ENCODE data around the gene SEMA6D.
"Not testable (repeated sequence)": the region's sequence is repeated elsewhere in the genome, so short reads cannot be mapped to it uniquely, and the experiment has no call there.

Gene SEMA6D

DNA sequence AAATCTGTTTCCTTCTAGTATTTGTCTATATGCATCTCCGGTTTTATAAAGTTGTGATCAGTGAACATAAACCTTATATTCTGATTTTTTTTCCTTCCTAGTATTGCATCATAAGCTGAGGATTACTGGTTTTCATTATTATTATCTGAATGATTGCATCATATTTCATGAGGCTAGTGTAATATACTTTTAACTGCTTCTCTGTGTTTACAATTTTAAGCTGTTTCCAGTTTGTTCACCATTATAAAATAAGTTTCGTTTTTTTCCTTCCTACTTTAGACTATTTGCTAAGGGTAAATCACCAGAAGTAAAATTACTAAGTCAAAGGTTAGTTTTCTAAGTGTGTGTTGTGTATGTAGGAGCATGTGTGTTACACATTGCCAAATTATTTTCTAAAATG, 20.2 kb downstream of the SEMA6D start:
- Histone ChIP-seq H3K14ac (ENCODE audit: low read length in 2 of 2) (no peak overlapping the region), H3K4me2 (ENCODE audit: low read length, poor library complexity, severe bottlenecking) (no peak overlapping the region), H2AFZ (ENCODE audit: low read depth, low read length) (no peak overlapping the region), H3K27me3 (ENCODE audit: control insufficient read depth in 1 of 2, insufficient read depth in 1 of 2, low read length in 2 of 2) (no peaks in the 10 kb centered on the region), H2AK5ac (ENCODE audit: low read length, severe bottlenecking) (no peak overlapping the region), H4K8ac (ENCODE audit: low read length) (no peak overlapping the region), H3K36me3 (ENCODE audit: control insufficient read depth in 1 of 2, insufficient read depth in 2 of 2, low read depth in 1 of 2, low read length in 2 of 2) (no peaks in the 10 kb centered on the region), H2BK5ac (ENCODE audit: low read depth, low read length, poor library complexity, severe bottlenecking) (no peak overlapping the region), H3K4me1 (ENCODE audit: control insufficient read depth, insufficient read depth, low read depth, low read length) (no peaks in the 10 kb centered on the region), H3K9me3 (ENCODE audit: control insufficient read depth, low read length) (no peaks in the 10 kb centered on the region), H3K9ac (ENCODE audit: low read length) (no peak overlapping the region), H4K91ac (ENCODE audit: low read length) (no peak overlapping the region), H3K27ac (ENCODE audit: low read length, poor library complexity, severe bottlenecking) (no peak overlapping the region), H3K4ac (ENCODE audit: low read depth in 1 of 2, low read length in 2 of 2) (no peak overlapping the region), H3K4me3 (ENCODE audit: insufficient read depth in 1 of 2, low read depth in 1 of 2, low read length in 2 of 2) (no peak overlapping the region), H3K23ac (ENCODE audit: low read length in 2 of 2) (no peak overlapping the region), H2BK12ac (ENCODE audit: low read length in 2 of 2) (no peak overlapping the region), H3K79me1 (replicated peaks; ENCODE audit: low read length, poor library complexity, severe bottlenecking) (no peaks in the 10 kb centered on the region), H2BK15ac (ENCODE audit: low read depth, poor library complexity, severe bottlenecking) (no peak overlapping the region), H3K18ac (ENCODE audit: low read depth in 1 of 2, low read length in 2 of 2) (no peak overlapping the region), H2BK120ac (ENCODE audit: low read depth, low read length) (no peak overlapping the region)
- DNase-seq: peak; percentile 37
- WGBS: no CpG with 5 or more reads among the region's 2 CpGs

DNA sequence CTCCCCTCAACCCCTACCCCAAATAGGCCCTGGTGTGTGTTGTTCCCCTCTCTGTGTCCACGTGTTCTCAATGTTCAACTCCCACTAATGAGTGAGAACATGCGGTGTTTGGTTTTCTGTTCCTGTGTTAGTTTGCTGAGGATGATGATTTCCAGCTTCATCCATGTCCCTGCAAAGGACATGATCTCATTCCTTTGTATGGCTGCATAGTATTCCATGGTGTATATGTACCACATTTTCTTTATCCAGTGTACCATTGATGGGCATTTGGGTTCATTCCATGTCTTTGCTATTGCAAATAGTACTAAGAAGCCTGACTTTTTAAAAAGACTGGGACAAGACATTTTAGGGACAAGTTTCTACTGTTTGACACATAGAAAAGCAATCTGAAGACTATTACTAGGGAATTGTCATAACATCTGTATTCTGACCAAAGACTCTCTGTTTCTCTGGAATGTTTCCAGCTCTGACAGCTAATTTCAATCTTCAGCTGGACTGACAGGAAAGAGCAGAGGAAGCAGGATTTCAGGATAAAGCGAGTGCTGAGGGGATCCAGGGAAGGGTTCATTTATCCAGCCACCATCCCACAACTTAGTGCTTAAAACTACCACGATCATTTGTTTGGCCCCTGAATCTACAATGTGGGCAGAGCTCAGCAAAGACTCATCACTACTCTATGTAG, 21.0 kb downstream of the SEMA6D start:
- not testable (repeated sequence) for DNase-seq; H3K27me3 ChIP-seq (ENCODE audit: control insufficient read depth in 1 of 2, insufficient read depth in 1 of 2, low read length in 2 of 2); H3K4me3 ChIP-seq (ENCODE audit: insufficient read depth in 1 of 2, low read depth in 1 of 2, low read length in 2 of 2); H3K79me1 ChIP-seq (replicated peaks; ENCODE audit: low read length, poor library complexity, severe bottlenecking); H3K4me1 ChIP-seq (ENCODE audit: control insufficient read depth, insufficient read depth, low read depth, low read length); H3K9me3 ChIP-seq (ENCODE audit: control insufficient read depth, low read length); H2BK5ac ChIP-seq (ENCODE audit: low read depth, low read length, poor library complexity, severe bottlenecking); H2AFZ ChIP-seq (ENCODE audit: low read depth, low read length); H3K27ac ChIP-seq (ENCODE audit: low read length, poor library complexity, severe bottlenecking); H3K4me2 ChIP-seq (ENCODE audit: low read length, poor library complexity, severe bottlenecking); H3K36me3 ChIP-seq (ENCODE audit: control insufficient read depth in 1 of 2, insufficient read depth in 2 of 2, low read depth in 1 of 2, low read length in 2 of 2); H3K9ac ChIP-seq (ENCODE audit: low read length); H3K23ac ChIP-seq (ENCODE audit: low read length in 2 of 2); H2AK5ac ChIP-seq (ENCODE audit: low read length, severe bottlenecking)
- 96% methylated on average over 4 of the region's 4 CpGs for WGBS
- Histone ChIP-seq H4K8ac (ENCODE audit: low read length) (peak overlapping the region; percentile 46), H3K18ac (ENCODE audit: low read depth in 1 of 2, low read length in 2 of 2) (peak overlapping the region in 1 of 2 experiments; percentile 82), H4K91ac (ENCODE audit: low read length) (peak overlapping the region; percentile 52), H2BK15ac (ENCODE audit: low read depth, poor library complexity, severe bottlenecking) (peak overlapping the region; percentile 26), H3K4ac (ENCODE audit: low read depth in 1 of 2, low read length in 2 of 2) (peak overlapping the region in 1 of 2 experiments; percentile 60), H2BK12ac (ENCODE audit: low read length in 2 of 2) (peak overlapping the region; percentile 80 to 95), H2BK120ac (ENCODE audit: low read depth, low read length) (peak overlapping the region; percentile 80), H3K14ac (ENCODE audit: low read length in 2 of 2) (peak overlapping the region in 1 of 2 experiments; percentile 26)

- H4K8ac ChIP-seq (ENCODE audit: low read length): no peak overlapping the region
- no peak for DNase-seq
- WGBS: 97% methylated on average over 4 of the region's 4 CpGs
- H2BK15ac ChIP-seq (ENCODE audit: low read depth, poor library complexity, severe bottlenecking): no peak overlapping the region
- H2BK120ac ChIP-seq (ENCODE audit: low read depth, low read length): no peak overlapping the region
- H3K4me2 ChIP-seq (ENCODE audit: low read length, poor library complexity, severe bottlenecking): no peak overlapping the region
- H3K18ac ChIP-seq (ENCODE audit: low read depth in 1 of 2, low read length in 2 of 2): no peak overlapping the region
- H3K27me3 ChIP-seq (ENCODE audit: control insufficient read depth in 1 of 2, insufficient read depth in 1 of 2, low read length in 2 of 2): no peaks in the 10 kb centered on the region
- no peaks in the 10 kb centered on the region for H3K36me3 ChIP-seq (ENCODE audit: control insufficient read depth in 1 of 2, insufficient read depth in 2 of 2, low read depth in 1 of 2, low read length in 2 of 2)
- no peak overlapping the region for H2AK5ac ChIP-seq (ENCODE audit: low read length, severe bottlenecking)
- no peak overlapping the region for H3K9ac ChIP-seq (ENCODE audit: low read length)
- no peaks in the 10 kb centered on the region for H3K79me1 ChIP-seq (replicated peaks; ENCODE audit: low read length, poor library complexity, severe bottlenecking)
- no peak overlapping the region for H3K23ac ChIP-seq (ENCODE audit: low read length in 2 of 2)
- H3K27ac ChIP-seq (ENCODE audit: low read length, poor library complexity, severe bottlenecking): no peak overlapping the region
- H4K91ac ChIP-seq (ENCODE audit: low read length): no peak overlapping the region
- H3K4me1 ChIP-seq (ENCODE audit: control insufficient read depth, insufficient read depth, low read depth, low read length): no peaks in the 10 kb centered on the region
- H3K9me3 ChIP-seq (ENCODE audit: control insufficient read depth, low read length): no peaks in the 10 kb centered on the region
- no peak overlapping the region for H3K14ac ChIP-seq (ENCODE audit: low read length in 2 of 2)
- no peak overlapping the region for H3K4me3 ChIP-seq (ENCODE audit: insufficient read depth in 1 of 2, low read depth in 1 of 2, low read length in 2 of 2)
- H2BK12ac ChIP-seq (ENCODE audit: low read length in 2 of 2): no peak overlapping the region
- no peak overlapping the region for H2BK5ac ChIP-seq (ENCODE audit: low read depth, low read length, poor library complexity, severe bottlenecking)
- no peak overlapping the region for H3K4ac ChIP-seq (ENCODE audit: low read depth in 1 of 2, low read length in 2 of 2)
- no peak overlapping the region for H2AFZ ChIP-seq (ENCODE audit: low read depth, low read length)
These were observed 23.8 kb downstream of the SEMA6D start for GRCh38 chr15:47741082-47741481.

DNA sequence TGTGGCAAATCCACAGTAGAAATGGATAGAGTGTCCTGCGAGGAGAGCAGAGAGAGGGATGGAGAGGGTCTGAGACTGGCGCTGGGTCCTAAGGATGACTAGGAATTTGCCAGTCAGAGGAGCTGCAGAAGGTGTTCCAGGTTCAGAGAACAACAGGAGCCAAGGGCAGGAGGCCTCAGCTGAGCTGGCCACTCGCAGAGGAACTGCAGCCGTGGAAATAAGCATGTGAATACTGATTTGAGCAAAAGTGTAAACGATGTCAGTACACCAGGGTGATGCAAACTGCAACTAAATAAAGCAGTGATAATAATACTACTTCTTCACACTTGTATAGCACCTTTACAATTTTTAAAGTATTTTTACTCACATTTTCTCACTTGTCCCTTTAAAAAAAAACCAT, 24.6 kb downstream of the SEMA6D start:
- Histone ChIP-seq H3K14ac (ENCODE audit: low read length in 2 of 2) (no peak overlapping the region), H3K9me3 (ENCODE audit: control insufficient read depth, low read length) (no peaks in the 10 kb centered on the region), H3K4me1 (ENCODE audit: control insufficient read depth, insufficient read depth, low read depth, low read length) (no peaks in the 10 kb centered on the region), H3K4ac (ENCODE audit: low read depth in 1 of 2, low read length in 2 of 2) (no peak overlapping the region), H3K79me1 (replicated peaks; ENCODE audit: low read length, poor library complexity, severe bottlenecking) (no peaks in the 10 kb centered on the region), H3K27ac (ENCODE audit: low read length, poor library complexity, severe bottlenecking) (no peak overlapping the region), H2BK120ac (ENCODE audit: low read depth, low read length) (no peak overlapping the region), H2AK5ac (ENCODE audit: low read length, severe bottlenecking) (no peak overlapping the region), H2BK12ac (ENCODE audit: low read length in 2 of 2) (peak overlapping the region; percentile 6 to 72), H3K27me3 (ENCODE audit: control insufficient read depth in 1 of 2, insufficient read depth in 1 of 2, low read length in 2 of 2) (no peaks in the 10 kb centered on the region), H4K91ac (ENCODE audit: low read length) (peak overlapping the region; percentile 10), H3K9ac (ENCODE audit: low read length) (no peak overlapping the region), H3K18ac (ENCODE audit: low read depth in 1 of 2, low read length in 2 of 2) (peak overlapping the region in 1 of 2 experiments; percentile 17), H3K4me3 (ENCODE audit: insufficient read depth in 1 of 2, low read depth in 1 of 2, low read length in 2 of 2) (no peak overlapping the region), H4K8ac (ENCODE audit: low read length) (peak overlapping the region; percentile 79), H3K4me2 (ENCODE audit: low read length, poor library complexity, severe bottlenecking) (no peak overlapping the region), H2BK15ac (ENCODE audit: low read depth, poor library complexity, severe bottlenecking) (peak overlapping the region; percentile 20), H2BK5ac (ENCODE audit: low read depth, low read length, poor library complexity, severe bottlenecking) (no peak overlapping the region), H3K36me3 (ENCODE audit: control insufficient read depth in 1 of 2, insufficient read depth in 2 of 2, low read depth in 1 of 2, low read length in 2 of 2) (no peaks in the 10 kb centered on the region), H2AFZ (ENCODE audit: low read depth, low read length) (no peak overlapping the region), H3K23ac (ENCODE audit: low read length in 2 of 2) (no peak overlapping the region)
- DNase-seq: no peak
- 97% methylated on average over 3 of the region's 5 CpGs for WGBS

All from mesenchymal stem cell (in vitro differentiated cells and primary cell).